Measurements from ENCODE around the gene TMEM225.

The TMEM225 gene, protein sequence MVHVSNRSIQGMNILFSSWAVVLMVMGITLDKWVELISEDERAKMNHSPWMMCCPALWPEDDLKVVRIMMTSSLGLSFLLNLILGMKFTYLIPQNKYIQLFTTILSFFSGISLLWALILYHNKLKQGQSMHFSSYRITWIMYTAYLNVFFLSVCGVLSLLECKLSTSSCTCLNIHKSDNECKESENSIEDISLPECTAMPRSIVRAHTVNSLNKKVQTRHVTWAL

DNA sequence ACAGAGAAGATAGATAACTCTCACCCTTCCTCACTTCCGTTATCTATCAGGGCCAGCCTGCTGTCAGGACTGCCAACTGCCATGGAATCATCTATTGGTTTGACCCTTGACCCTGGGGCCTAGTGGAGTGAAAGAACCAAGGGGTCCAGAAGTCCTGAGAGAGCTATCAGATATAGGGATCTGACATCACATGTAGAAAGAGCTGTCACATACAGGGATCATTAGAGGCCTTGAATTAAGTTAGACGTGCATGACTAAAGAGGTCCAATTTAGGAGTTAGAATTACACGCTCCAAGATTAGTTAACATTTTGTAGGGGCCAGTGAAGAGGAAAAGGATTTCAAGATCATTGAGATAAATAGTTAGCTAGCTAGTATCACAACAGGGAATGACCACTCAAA, at the start of gene TMEM225:
TMEM225 (minus strand) TSS at position 101 of the 400 bp plus-strand sequence. CDS start 245 bp downstream, outside the sequence.
- DNase-seq (ENCODE audit: extremely low spot score): no peak
- TF ChIP-seq, protein P1, sequence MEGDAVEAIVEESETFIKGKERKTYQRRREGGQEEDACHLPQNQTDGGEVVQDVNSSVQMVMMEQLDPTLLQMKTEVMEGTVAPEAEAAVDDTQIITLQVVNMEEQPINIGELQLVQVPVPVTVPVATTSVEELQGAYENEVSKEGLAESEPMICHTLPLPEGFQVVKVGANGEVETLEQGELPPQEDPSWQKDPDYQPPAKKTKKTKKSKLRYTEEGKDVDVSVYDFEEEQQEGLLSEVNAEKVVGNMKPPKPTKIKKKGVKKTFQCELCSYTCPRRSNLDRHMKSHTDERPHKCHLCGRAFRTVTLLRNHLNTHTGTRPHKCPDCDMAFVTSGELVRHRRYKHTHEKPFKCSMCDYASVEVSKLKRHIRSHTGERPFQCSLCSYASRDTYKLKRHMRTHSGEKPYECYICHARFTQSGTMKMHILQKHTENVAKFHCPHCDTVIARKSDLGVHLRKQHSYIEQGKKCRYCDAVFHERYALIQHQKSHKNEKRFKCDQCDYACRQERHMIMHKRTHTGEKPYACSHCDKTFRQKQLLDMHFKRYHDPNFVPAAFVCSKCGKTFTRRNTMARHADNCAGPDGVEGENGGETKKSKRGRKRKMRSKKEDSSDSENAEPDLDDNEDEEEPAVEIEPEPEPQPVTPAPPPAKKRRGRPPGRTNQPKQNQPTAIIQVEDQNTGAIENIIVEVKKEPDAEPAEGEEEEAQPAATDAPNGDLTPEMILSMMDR (IDR thresholded peaks at IDR 0.05; ENCODE audit: control extremely low read depth, extremely low read depth, low read depth, missing control alignments): no peak
- ChIA-PET CTCF (no interaction called here), POLR2A (no interaction called here)

DNA sequence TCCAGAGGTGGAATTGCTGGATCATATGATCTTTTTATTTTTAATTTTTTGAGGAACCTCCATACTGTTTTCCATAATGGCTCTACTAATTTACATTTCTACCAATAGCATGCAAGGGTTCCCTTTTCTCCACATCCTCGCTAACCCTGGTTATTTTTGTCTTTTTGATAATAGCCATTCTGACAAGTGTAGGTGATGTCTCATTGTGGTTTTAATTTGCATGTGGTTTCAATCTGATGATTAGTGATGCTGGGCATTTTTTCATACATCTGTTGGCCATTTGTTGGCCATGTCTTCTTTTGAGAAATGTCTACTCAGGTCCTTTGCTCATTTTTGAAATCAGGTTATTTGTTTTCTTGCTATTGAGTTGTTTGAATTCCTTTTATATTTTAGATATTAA, 38.6 kb upstream of the TMEM225 start:
- TF ChIP-seq, protein P1 (IDR thresholded peaks at IDR 0.05; ENCODE audit: control extremely low read depth, extremely low read depth, low read depth, missing control alignments): no peak
- POLR2A ChIA-PET: no interaction called here
- no peak for DNase-seq (ENCODE audit: extremely low spot score)
- CTCF ChIA-PET: no interaction called here

DNA sequence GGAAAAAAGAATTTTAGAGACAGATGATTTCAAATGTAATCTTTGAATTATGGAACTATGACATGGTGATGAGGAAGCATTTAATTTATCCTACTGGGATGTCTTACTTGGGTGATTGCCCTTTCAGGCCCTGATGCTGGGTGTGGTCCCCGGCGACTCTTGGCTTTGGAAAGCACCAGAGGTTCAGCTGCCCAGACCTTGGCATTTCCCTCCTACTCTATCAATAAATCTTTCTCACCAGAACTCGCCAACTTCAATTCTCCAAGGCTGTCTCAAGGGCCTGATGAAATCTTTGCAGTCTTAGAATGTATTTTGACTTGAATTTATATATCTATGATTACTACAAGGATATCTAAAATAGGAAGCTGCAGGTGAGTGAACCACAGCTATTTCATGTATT, 35.5 kb upstream of the TMEM225 start:
- CTCF ChIA-PET: no interaction called here
- DNase-seq (ENCODE audit: extremely low spot score): no peak
- TF ChIP-seq, protein P1 (IDR thresholded peaks at IDR 0.05; ENCODE audit: control extremely low read depth, extremely low read depth, low read depth, missing control alignments): no peak
- POLR2A ChIA-PET: no interaction called here

DNA sequence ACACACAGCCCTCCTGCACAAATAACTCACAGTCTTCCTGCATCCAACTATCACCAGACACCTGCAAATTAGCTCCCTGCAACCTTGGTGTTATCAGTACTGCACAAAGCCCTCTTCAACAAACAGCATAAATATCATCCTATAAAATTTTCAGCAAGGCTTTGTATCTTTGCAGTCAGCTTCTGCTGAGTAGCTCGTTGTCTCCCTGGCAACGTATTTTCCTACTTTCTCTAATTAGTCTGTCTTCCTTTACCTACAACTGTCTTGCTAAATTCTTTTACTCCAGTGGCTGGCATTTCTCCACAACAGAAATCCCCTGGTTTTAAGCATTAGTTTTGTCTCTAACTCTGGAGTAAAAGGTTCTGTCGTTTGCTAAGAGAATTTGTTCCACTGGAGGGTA, 20.4 kb upstream of the TMEM225 start:
- POLR2A ChIA-PET: no interaction called here
- no peak for DNase-seq (ENCODE audit: extremely low spot score)
- TF ChIP-seq, protein P1 (IDR thresholded peaks at IDR 0.05; ENCODE audit: control extremely low read depth, extremely low read depth, low read depth, missing control alignments): no peak
- CTCF ChIA-PET: no interaction called here

DNA sequence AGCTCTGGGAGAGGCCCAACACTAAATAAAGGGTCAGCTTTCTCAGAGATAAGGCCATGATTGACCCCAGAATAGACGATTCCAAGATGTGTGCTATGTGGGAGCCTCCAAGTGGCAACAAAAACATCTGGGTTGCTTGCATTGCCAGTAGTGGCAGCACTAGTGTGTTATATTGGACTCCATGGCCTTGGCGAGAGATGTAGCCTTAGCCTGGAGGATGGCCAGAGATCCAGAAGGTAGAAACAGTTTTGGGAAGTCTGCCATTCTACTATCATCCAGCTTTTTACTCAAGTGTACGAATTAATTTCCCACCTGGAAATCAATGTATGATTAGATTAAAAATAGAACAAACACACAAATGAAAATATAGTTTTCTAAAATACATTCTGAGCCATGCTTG, 19.5 kb upstream of the TMEM225 start:
- ChIA-PET POLR2A (no interaction called here), CTCF (no interaction called here)
- DNase-seq (ENCODE audit: extremely low spot score): no peak
- TF ChIP-seq, protein P1 (IDR thresholded peaks at IDR 0.05; ENCODE audit: control extremely low read depth, extremely low read depth, low read depth, missing control alignments): no peak

DNA sequence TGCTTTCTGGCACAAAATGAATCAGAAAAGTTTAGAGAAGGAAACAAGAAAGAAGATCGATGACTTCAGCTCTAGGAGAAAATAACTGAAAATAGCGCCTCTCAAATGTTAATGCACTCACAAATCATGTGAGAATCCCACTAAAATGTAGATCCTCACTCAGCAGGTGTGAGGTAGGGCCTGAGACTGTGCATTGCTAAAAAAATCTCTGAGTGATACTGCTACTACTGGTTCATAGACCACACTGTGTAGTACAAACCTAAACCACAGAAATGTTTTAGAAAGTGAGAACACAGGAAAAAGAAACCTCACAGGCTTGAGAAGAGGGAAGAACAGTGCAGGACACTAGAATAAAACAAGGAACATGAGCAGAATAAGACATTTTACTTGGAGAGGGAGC, 18.5 kb upstream of the TMEM225 start:
- DNase-seq (ENCODE audit: extremely low spot score): peak; percentile 3
- ChIA-PET POLR2A (no interaction called here), CTCF (no interaction called here)
- TF ChIP-seq, protein P1 (IDR thresholded peaks at IDR 0.05; ENCODE audit: control extremely low read depth, extremely low read depth, low read depth, missing control alignments): no peak

DNA sequence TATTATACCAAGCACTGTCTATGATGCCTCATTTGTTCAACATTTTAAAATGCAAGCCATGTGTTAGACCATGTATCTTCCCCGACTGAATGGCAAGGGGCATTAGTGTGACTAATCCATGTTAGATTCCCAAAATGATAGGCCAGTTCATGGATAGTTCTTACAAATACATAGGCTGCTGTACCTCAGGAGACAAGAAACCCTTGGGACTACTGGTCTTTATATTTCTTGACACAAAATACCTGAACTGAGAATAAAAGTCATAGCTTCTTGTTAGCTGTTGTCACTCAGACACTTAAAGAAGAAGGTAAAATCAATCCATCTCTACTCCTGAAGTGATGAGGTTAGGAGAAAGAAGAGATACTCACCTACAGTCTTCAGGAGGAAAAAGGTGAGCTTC, 16.4 kb upstream of the TMEM225 start, which contains the start of gene OR8D4:
OR8D4 (plus strand) TSS at position 301 of the 400 bp plus-strand sequence. CDS start 4,265 bp downstream, outside the sequence.
- CTCF ChIA-PET: no interaction called here
- no peak for DNase-seq (ENCODE audit: extremely low spot score)
- TF ChIP-seq, protein P1 (IDR thresholded peaks at IDR 0.05; ENCODE audit: control extremely low read depth, extremely low read depth, low read depth, missing control alignments): no peak
- POLR2A ChIA-PET: no interaction called here

Measured in GM10248 (cell line).